Cardiac muscle cell (in vitro differentiated cells and primary cell): ENCODE measurements around the gene ROCK2. TPM values are rescaled to one million over a fixed set of nuclear protein-coding genes. Genes with fewer than 3 reads are reported as not detected.

Experiments used
- DNase-seq, 2 donors: peaks; one replicate each; pipeline versions ENCODE4 v3.0.0 to v3.0.0-alpha.2; 2010 to 2017; ENCODE audit warnings: low read depth in 1 of 2, low spot score in 1 of 2
- H3K27ac ChIP-seq: fragments of 200-600 bp; sonication (generic); 2 replicates; pipeline ENCODE4 v1.5.1; 2016
- H3K27me3 ChIP-seq: fragments of 200-600 bp; sonication (generic); 2 replicates; pipeline ENCODE4 v1.6.0; 2016; ENCODE audit warnings: control low read depth
- H3K36me3 ChIP-seq: fragments of 200-600 bp; sonication (generic); 2 replicates; pipeline ENCODE4 v1.5.1; 2016; ENCODE audit warnings: control low read depth
- H3K4me1 ChIP-seq: fragments of 200-600 bp; sonication (generic); 2 replicates; pipeline ENCODE4 v1.8.1; 2017; ENCODE audit warnings: low read depth, mild to moderate bottlenecking, mixed run types
- H3K4me3 ChIP-seq: fragments of 200-600 bp; sonication (generic); 2 replicates; pipeline ENCODE4 v1.5.1; 2016; ENCODE audit warnings: mild to moderate bottlenecking
- H3K9me3 ChIP-seq: fragments of 200-600 bp; sonication (generic); 2 replicates; pipeline ENCODE4 v1.5.1; 2017; ENCODE audit warnings: low read depth, mild to moderate bottlenecking, control low read depth
- CTCF ChIP-seq: IDR thresholded peaks from 2 replicates; pipeline ENCODE4 v1.5.1; 2012; ENCODE audit warnings: low read depth, mild to moderate bottlenecking, low read length
- polyA plus RNA-seq: library from polyadenylated mRNA; unstranded; fragments of >200 nt; fragmentation: Nextera tagmentation; extraction: Ambion mirVana; gene quantifications from 2 replicates; pipeline ENCODE4 v1.2.1, GENCODE V29; 2016
- total RNA-seq: library from RNA; depleted of rRNA; stranded (reverse); fragments of >200 nt; gene quantifications from 2 replicates; pipeline ENCODE4 v1.2.3, GENCODE V29; 2016

The ROCK2 gene
- total and polyA plus RNA-seq, 2 experiments from 2014 or later, result 18.9 to 31.7 TPM

DNA sequence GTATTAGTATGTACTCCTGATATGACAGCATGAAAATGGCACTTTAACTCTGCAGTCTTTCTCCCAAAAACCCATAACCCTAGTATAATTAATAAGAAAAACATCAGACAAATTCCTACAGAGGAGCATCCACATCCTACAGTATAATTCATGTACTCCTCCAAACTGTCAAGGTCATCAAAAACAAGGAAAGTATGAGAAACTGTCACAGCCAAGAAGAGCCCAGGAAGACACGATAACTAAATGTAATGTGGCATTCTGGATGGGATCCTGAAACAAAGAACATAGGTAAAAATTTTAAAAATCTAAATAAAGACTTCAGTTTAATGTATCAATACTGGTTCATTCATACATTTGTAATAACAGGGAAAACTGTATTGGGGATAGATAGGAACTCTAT, 100.9 kb downstream of the ROCK2 start:
- no peaks in the 10 kb centered on the region for H3K27me3 ChIP-seq
- H3K9me3 ChIP-seq, result no peaks in the 10 kb centered on the region
- H3K4me1 ChIP-seq, result no peaks in the 10 kb centered on the region
- H3K4me3 ChIP-seq, result no peak overlapping the region
- H3K27ac ChIP-seq, result no peak overlapping the region
- no peak for DNase-seq
- peaks cover 3% of the 10 kb centered on the region for H3K36me3 ChIP-seq
- no peak for TF ChIP-seq CTCF

DNA sequence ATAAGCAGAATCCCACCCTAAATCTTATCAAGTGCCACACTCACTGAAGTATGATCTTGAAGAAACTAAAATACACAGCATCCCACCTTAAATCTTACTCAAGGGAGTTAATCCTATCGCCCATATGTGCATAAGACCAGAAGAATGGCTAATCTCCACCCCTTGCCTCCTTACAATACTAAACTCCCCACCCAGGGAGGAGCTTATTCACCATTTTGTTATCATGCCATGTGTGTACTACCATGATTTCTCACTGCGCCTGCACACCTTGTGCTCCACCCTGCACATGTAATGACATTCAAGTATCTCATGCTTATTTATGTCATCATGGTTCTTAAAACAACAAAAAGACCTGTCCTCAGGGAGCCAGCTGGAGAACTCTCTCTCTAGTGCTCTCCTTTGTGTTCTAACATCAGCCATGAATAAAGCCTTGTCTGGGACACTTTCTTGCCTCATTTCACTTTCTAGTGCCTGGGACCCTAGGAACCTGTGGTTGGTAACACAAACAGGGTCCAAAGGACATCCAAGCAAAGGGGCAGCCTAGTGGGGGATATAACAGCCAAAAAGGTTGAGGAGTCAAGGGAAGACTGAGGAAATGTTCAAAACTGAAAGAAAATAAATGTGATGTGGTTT, 101.8 kb downstream of the ROCK2 start:
- no peaks in the 10 kb centered on the region for H3K27me3 ChIP-seq
- H3K27ac ChIP-seq, result no peak overlapping the region
- no peaks in the 10 kb centered on the region for H3K4me1 ChIP-seq
- TF ChIP-seq CTCF, result no peak
- no peaks in the 10 kb centered on the region for H3K9me3 ChIP-seq
- DNase-seq, result no peak
- H3K36me3 ChIP-seq, result no peaks in the 10 kb centered on the region
- no peak overlapping the region for H3K4me3 ChIP-seq

DNA sequence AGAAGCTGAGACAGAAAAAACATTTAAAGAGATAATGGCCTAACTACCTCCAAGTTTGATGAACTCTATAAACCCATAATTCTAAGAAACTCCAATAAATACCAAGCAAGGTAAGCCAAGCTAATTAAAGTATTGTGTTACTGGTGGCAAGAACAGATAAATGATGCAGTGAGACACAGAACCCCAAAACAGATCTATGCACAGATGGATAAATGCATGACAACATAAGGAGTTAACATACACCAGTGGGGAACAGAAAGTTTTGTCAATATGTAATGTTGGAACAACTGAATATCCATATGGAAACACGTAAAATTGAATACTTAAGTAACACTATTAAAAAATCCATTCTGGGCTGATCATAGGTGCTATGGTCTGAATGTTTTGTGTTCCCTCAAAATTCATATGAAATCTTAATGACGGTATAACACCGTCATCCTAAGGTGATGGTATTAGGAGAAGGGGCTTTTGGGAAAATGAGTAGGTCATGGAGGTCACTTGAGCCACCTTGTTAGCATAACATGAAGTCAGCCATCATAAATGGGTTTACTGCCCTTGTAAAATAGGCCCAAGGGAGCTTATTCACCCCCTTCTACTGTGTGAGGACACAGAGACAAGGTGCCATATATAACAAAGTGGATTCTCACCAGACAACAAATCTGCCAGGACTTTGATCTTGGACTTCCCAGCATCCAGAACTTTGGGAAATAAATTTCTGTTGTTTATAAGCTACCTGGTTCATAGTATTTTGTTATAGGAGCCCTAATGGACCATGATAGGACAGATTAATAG, 102.8 kb downstream of the ROCK2 start:
- Histone ChIP-seq H3K4me1 (no peaks in the 10 kb centered on the region), H3K36me3 (no peaks in the 10 kb centered on the region), H3K9me3 (no peaks in the 10 kb centered on the region), H3K27me3 (no peaks in the 10 kb centered on the region), H3K27ac (no peak overlapping the region), H3K4me3 (no peak overlapping the region)
- DNase-seq, result no peak
- TF ChIP-seq CTCF, result no peak

DNA sequence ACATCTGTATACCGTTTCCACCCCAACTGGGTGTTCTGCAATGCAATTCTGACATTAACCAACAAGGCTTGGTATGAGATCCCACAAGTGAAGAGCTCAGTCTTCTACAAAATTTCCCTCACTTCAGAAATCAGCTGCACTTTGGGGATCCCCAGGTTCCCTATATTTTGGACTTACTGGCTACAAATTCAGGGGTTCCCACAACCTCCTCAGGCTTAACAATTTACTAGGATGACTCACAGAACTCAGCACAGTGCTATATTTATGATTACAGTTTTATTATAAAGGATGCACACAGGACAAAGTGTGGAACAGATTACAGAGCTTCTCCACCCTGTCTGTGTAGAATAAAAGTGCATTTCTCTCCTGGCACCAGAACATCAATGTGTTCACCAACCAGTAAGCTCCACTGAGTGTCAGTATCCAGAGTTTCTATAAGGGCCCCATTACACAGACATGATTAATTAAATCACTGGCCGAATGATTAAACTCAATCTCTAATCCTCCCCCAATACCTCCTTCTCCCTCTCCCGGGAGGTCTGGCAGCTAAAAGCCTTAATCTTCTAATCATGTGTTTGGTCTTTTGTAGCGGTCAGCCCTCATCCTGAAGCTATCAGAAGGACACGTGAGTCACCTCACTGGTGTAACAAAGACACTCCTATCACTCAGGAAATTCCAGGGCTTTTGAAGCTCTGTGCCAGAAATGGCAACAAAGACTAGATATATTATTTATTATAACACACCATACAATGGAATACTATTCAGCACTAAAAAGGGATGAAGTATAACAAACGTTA, 104.6 kb downstream of the ROCK2 start:
- TF ChIP-seq CTCF, result no peak
- peak in 1 of 2 donors; percentile 38 for DNase-seq
- Histone ChIP-seq H3K27me3 (no peaks in the 10 kb centered on the region), H3K27ac (no peak overlapping the region), H3K9me3 (no peaks in the 10 kb centered on the region), H3K4me1 (no peaks in the 10 kb centered on the region), H3K36me3 (peaks cover 2% of the 10 kb centered on the region), H3K4me3 (no peak overlapping the region)

DNA sequence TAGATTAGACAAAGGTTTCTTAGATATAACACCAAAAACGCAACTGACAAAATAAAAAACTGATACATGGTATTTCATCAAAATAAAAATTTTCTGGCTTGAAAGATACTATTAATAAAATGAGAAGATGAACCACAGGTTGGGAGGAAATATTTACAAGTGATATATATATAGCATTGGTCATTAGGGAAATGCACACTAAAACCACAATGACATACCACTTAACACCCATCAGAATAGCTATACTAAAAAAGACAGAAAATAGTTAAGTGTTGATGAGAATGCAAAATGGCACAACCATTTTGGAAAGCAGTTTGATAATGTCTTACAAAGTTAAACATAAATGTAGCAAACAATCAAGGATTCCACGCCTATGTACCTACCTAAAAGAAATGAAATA, 105.3 kb downstream of the ROCK2 start:
- no peak overlapping the region for H3K4me3 ChIP-seq
- no peak for TF ChIP-seq CTCF
- no peak overlapping the region for H3K27ac ChIP-seq
- no peaks in the 10 kb centered on the region for H3K4me1 ChIP-seq
- no peak for DNase-seq
- no peaks in the 10 kb centered on the region for H3K9me3 ChIP-seq
- peaks cover 2% of the 10 kb centered on the region for H3K36me3 ChIP-seq
- no peaks in the 10 kb centered on the region for H3K27me3 ChIP-seq
